ENCODE data around the gene SMARCD2. TPM values are rescaled to one million over a fixed set of nuclear protein-coding genes. Genes with fewer than 3 reads are reported as not detected.

Gene SMARCD2
- polyA plus RNA-seq, 1 experiment = 80.0 TPM

GRCh38 chr17:63821804-63822203, 20.7 kb downstream of the SMARCD2 start:
- POLR2A ChIA-PET = no interaction called here
- TF ChIP-seq, protein P1, sequence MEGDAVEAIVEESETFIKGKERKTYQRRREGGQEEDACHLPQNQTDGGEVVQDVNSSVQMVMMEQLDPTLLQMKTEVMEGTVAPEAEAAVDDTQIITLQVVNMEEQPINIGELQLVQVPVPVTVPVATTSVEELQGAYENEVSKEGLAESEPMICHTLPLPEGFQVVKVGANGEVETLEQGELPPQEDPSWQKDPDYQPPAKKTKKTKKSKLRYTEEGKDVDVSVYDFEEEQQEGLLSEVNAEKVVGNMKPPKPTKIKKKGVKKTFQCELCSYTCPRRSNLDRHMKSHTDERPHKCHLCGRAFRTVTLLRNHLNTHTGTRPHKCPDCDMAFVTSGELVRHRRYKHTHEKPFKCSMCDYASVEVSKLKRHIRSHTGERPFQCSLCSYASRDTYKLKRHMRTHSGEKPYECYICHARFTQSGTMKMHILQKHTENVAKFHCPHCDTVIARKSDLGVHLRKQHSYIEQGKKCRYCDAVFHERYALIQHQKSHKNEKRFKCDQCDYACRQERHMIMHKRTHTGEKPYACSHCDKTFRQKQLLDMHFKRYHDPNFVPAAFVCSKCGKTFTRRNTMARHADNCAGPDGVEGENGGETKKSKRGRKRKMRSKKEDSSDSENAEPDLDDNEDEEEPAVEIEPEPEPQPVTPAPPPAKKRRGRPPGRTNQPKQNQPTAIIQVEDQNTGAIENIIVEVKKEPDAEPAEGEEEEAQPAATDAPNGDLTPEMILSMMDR (IDR thresholded peaks at IDR 0.05; ENCODE audit: insufficient read depth, low read depth, low read length) = no peak
- Histone ChIP-seq H3K27me3 (ENCODE audit: control insufficient read depth, insufficient read depth, low read length) (no peaks in the 10 kb centered on the region), H3K36me3 (ENCODE audit: control insufficient read depth, insufficient read depth, low read length) (peaks cover 54% of the 10 kb centered on the region), H3K4me3 (ENCODE audit: low read depth, low read length) (no peak overlapping the region)
- CTCF ChIA-PET = interaction anchor here (1.6 kb wide), 1 partner anchor 31 kb away, joined by 7 read pairs; no protein-coding TSS in a partner anchor
- no peak for DNase-seq (ENCODE audit: low read depth)

DNA sequence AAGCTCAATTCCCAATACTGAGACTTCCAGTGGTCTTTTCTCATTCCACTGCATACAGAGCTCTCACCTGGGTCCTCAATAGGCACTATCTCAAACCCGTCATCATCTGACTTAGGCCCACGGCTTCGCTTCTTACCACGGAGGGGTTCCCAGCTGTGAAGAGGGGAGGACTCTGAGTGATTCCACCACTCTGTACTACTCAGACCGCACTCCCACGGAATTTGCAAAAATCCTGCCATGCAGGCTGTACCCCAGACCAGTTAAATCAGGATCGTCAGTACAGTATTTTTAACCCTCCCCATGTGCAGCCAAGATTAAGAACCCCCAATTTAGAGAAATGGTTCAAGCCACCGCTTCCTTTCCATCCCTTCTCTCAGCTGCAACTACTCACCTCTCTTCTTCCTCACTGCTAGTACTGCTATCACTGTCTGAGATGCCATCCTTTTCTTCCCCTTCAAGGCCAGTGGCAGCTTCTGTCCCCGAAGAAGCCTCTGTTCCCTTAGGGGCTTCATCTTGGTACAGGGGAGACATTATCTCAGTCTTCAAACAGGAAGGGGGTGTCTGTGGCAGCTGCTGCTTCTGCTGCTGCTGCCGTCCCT, 21.4 kb downstream of the SMARCD2 start:
- no peak for DNase-seq (ENCODE audit: low read depth)
- Histone ChIP-seq H3K27me3 (ENCODE audit: control insufficient read depth, insufficient read depth, low read length) (no peaks in the 10 kb centered on the region), H3K4me3 (ENCODE audit: low read depth, low read length) (no peak overlapping the region), H3K36me3 (ENCODE audit: control insufficient read depth, insufficient read depth, low read length) (peaks cover 54% of the 10 kb centered on the region)
- TF ChIP-seq, protein P1 (IDR thresholded peaks at IDR 0.05; ENCODE audit: insufficient read depth, low read depth, low read length) = no peak
- POLR2A ChIA-PET = no interaction called here
- CTCF ChIA-PET = interaction anchor here (1.6 kb wide), 1 partner anchor 31 kb away, joined by 7 read pairs; no protein-coding TSS in a partner anchor

DNA sequence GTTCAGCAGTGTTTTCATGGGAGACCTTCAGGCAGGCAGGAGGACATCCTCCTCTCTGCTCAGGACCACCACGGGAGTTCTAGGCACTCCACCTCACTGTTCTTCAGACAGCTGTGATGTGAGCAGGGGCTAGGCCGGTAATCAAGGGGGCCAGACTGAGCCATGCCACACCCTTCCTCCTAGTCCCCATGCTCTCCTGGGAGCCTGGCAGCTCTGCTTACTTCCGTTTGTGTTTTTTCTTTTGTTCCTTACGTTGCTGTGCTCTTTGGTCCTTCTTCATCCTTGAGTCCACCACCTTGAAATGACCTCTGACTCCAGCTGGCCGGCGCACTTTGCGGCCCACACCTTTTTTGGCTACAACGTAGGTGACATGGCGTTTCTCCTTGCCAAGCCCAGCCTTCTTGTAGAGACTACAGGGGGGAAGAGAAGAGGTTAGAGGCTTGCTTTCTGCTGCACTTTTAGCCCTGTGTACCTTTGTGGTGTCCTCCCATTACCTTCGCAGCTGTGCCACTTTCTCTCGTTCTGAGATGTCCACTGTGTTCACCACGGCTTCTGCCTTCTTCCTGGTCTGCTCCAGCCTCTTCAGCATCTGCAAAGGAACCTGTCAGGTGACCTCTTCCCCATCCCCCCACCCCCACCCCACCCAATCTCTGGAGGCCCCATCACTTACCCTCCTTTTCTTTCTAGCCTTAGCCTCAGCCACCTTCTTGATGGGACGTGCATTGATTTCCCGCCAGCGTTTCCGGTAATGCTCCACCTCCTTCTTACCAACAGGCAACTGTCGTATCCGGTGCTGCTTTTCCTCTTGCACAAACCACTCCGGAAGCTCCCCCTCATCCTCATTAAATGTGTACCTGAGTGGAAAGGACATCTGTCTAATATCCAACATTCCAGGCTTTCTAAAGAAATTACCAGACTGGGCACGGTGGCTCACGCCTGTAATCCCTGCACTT, 22.6 kb downstream of the SMARCD2 start:
- DNase-seq (ENCODE audit: low read depth) = no peak
- ChIA-PET CTCF (interaction anchor here (1.6 kb wide), 1 partner anchor 30 kb away, joined by 7 read pairs; no protein-coding TSS in a partner anchor), POLR2A (no interaction called here)
- TF ChIP-seq, protein P1 (IDR thresholded peaks at IDR 0.05; ENCODE audit: insufficient read depth, low read depth, low read length) = no peak
- Histone ChIP-seq H3K36me3 (ENCODE audit: control insufficient read depth, insufficient read depth, low read length) (peaks cover 58% of the 10 kb centered on the region), H3K27me3 (ENCODE audit: control insufficient read depth, insufficient read depth, low read length) (no peaks in the 10 kb centered on the region), H3K4me3 (ENCODE audit: low read depth, low read length) (no peak overlapping the region)

- TF ChIP-seq, protein P1 (IDR thresholded peaks at IDR 0.05; ENCODE audit: insufficient read depth, low read depth, low read length) = no peak
- Histone ChIP-seq H3K36me3 (ENCODE audit: control insufficient read depth, insufficient read depth, low read length) (peaks cover 54% of the 10 kb centered on the region), H3K27me3 (ENCODE audit: control insufficient read depth, insufficient read depth, low read length) (no peaks in the 10 kb centered on the region), H3K4me3 (ENCODE audit: low read depth, low read length) (no peak overlapping the region)
- ChIA-PET POLR2A (no interaction called here), CTCF (no interaction called here)
- no peak for DNase-seq (ENCODE audit: low read depth)
Observed at GRCh38 chr17:63819131-63819530, 23.4 kb downstream of the SMARCD2 start.

DNA sequence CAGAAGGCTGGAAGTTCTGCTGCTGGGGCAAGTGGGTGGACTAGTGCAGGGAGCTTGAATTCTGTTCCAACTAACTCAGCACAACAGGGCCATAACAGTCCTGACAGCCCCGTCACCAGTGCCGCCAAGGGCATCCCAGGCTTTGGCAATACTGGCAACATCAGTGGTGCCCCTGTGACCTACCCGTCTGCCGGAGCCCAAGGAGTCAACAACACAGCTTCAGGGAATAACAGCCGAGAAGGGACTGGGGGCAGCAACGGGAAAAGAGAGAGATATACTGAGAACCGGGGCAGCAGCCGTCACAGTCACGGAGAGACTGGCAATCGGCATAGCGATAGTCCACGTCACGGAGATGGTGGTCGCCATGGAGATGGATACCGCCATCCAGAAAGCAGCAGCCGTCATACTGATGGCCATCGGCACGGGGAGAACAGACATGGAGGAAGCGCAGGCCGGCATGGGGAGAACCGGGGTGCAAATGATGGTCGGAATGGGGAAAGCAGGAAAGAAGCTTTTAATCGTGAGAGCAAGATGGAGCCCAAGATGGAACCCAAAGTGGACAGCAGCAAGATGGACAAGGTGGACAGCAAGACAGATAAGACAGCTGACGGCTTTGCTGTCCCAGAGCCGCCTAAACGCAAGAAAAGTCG, 24.6 kb downstream of the SMARCD2 start:
- ChIA-PET CTCF (interaction anchor here (0.6 to 0.8 kb wide), 2 partner anchors 14 to 17 kb away, joined by 3 read pairs; no protein-coding TSS in a partner anchor), POLR2A (no interaction called here)
- peaks cover 51% of the 10 kb centered on the region for H3K36me3 ChIP-seq (ENCODE audit: control insufficient read depth, insufficient read depth, low read length)
- TF ChIP-seq, protein P1 (IDR thresholded peaks at IDR 0.05; ENCODE audit: insufficient read depth, low read depth, low read length) = no peak
- no peaks in the 10 kb centered on the region for H3K27me3 ChIP-seq (ENCODE audit: control insufficient read depth, insufficient read depth, low read length)
- DNase-seq (ENCODE audit: low read depth) = no peak
- H3K4me3 ChIP-seq (ENCODE audit: low read depth, low read length) = no peak overlapping the region

Data from BJ (cell line).